ENCODE results near the gene APEX2.

The APEX2 gene

DNA sequence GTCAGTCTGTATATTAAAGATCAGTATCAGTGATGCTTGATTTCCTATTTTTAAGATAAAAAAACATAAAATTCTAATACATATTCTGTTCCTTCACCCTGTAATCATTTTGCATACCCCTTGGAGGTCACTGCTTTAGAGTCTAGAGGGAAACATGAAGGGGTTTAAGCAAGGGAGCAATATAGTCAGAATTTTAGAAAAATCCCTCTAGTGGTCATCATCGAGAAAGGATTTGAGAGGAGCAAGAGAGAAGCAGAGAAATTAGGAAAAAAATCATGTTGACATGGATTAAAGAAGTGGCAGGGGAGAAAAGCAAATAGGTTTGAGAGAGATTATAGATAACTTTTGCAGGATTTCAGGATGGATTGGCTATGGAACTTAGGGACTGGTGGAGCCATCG, 11.1 kb downstream of the APEX2 start:
- DNase-seq (ENCODE audit: extremely low read depth, low read depth): no peak
- no peak overlapping the region for H3K4me3 ChIP-seq (replicated peaks; ENCODE audit: low read depth, low read length)
- TF ChIP-seq, protein P1, sequence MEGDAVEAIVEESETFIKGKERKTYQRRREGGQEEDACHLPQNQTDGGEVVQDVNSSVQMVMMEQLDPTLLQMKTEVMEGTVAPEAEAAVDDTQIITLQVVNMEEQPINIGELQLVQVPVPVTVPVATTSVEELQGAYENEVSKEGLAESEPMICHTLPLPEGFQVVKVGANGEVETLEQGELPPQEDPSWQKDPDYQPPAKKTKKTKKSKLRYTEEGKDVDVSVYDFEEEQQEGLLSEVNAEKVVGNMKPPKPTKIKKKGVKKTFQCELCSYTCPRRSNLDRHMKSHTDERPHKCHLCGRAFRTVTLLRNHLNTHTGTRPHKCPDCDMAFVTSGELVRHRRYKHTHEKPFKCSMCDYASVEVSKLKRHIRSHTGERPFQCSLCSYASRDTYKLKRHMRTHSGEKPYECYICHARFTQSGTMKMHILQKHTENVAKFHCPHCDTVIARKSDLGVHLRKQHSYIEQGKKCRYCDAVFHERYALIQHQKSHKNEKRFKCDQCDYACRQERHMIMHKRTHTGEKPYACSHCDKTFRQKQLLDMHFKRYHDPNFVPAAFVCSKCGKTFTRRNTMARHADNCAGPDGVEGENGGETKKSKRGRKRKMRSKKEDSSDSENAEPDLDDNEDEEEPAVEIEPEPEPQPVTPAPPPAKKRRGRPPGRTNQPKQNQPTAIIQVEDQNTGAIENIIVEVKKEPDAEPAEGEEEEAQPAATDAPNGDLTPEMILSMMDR (IDR thresholded peaks at IDR 0.05; ENCODE audit: low read depth, low read length, missing control alignments): peak; percentile 12

DNA sequence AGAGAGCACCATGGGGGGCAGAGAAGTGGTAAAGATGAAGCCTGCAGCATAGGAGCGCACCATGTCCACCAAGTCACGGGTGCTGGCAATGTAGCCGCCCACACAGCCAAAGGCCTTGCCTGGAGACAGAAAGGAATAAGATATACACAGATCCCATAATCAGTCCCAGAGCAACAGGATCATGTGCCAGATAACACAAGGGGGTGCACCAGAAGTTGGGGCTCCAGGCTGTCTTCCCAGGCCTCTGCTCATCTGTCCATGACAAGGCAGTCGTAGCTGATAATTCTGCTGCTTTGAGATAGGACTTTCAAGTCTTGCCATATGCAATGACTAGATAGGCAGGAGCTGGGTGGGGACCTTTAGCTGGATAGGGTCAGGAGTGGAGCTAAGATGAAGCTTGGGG, 14.7 kb downstream of the APEX2 start:
- no peak for DNase-seq (ENCODE audit: extremely low read depth, low read depth)
- TF ChIP-seq, protein P1 (IDR thresholded peaks at IDR 0.05; ENCODE audit: low read depth, low read length, missing control alignments): no peak
- H3K4me3 ChIP-seq (replicated peaks; ENCODE audit: low read depth, low read length): no peak overlapping the region

DNA sequence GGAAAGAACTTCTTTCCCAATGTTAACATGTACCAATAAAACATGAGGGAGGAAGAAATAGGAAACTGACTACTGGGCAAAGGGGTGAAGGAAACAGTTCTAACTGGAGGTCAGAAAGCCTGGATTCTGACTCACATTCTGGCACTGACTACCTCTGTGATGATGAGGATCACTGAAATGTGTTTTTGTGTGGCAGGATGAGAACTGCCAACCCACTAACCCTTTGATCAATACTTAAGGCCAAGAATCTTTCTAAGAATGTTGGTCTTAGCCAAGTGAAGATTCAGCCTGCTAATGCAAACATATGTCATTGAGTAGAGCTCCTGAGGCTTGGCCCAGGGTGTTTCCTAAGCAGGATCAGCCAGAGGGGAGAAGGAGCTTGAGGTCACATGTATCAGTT, 26.0 kb downstream of the APEX2 start:
- TF ChIP-seq, protein P1 (IDR thresholded peaks at IDR 0.05; ENCODE audit: low read depth, low read length, missing control alignments): no peak
- DNase-seq (ENCODE audit: extremely low read depth, low read depth): no peak

DNA sequence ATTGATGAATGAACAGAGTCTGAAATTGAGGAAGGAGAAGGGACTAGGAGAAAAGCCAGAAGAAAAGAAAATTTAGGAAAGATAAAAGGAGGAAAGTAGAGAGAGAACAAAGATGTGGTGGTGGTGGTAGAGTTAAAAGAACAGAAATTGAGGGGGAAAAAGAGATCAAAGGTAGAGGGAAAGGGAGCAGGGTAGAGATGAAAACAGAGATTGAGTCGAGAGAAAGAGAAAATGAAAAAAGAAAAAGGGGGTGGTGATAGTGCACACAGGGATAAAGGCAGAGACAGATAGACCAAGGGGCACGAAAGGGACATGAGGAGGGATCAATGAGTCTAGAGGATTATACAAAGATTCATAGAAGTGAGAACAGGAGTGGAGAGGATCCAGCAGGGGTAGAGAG, 26.7 kb downstream of the APEX2 start:
- no peak for DNase-seq (ENCODE audit: extremely low read depth, low read depth)
- TF ChIP-seq, protein P1 (IDR thresholded peaks at IDR 0.05; ENCODE audit: low read depth, low read length, missing control alignments): no peak
- H3K4me3 ChIP-seq (replicated peaks; ENCODE audit: low read depth, low read length): no peak overlapping the region

More for the DNA sequence above, 26.0 kb downstream of the APEX2 start:
- H3K4me3 ChIP-seq (replicated peaks; ENCODE audit: low read depth, low read length): no peak overlapping the region

DNA sequence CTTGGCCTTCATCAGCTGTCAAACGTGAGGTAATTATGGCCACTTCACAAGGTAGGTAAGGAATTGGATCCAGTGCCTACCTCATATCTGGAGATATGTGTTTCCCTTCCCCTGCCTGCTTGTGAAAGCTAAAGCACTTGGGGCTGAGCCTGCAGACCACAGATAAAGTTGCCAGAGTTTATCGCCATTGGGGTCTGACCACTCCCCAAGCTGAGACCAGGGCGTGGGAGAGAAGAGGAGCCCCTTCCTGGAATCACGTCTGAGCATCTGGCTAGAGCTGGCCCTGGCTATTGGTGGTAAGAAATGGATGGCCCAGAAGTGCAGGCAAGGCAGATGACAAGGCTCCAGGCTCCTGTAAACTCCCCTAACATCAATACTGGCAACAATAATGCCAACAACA, 27.9 kb downstream of the APEX2 start:
- no peak for DNase-seq (ENCODE audit: extremely low read depth, low read depth)
- TF ChIP-seq, protein P1 (IDR thresholded peaks at IDR 0.05; ENCODE audit: low read depth, low read length, missing control alignments): no peak
- H3K4me3 ChIP-seq (replicated peaks; ENCODE audit: low read depth, low read length): no peak overlapping the region

DNA sequence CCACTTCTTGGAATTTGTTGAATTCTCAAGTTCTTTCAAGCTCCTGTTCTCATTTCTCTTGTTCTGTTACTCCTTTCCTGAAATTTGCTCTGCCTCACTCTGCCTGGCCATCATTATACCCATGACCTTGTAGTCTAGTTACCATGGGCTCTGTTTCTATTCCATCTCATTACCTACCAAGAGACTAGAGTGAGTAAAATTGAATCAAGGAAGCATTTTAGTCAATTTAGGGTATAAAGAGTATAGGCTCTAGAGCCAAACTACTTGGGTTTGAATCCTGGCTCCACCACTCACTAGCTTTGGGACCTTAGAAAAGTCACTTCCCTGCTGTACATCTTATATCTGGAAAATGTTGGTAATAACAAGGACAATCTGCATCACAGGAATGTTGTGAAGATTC, 28.4 kb downstream of the APEX2 start:
- TF ChIP-seq, protein P1 (IDR thresholded peaks at IDR 0.05; ENCODE audit: low read depth, low read length, missing control alignments): no peak
- no peak overlapping the region for H3K4me3 ChIP-seq (replicated peaks; ENCODE audit: low read depth, low read length)
- no peak for DNase-seq (ENCODE audit: extremely low read depth, low read depth)

DNA sequence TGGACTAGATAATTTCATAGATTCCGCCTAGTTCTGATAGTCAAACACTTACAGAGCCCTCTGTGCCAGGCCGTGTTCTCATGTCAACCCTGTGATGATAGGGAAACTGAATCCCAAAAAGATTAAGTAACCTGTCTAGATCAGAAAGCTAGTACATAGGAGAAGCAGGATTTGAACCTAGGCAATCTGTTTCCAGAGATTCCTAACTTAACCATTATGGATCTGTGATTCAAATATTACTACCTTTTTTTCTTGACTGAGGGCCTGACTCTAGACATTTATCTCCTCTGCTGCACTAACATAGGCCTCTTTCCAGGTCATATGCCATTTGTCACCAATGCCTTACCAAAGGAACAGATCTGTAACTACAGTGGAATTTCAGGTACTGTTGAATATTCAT, 29.1 kb downstream of the APEX2 start:
- TF ChIP-seq, protein P1 (IDR thresholded peaks at IDR 0.05; ENCODE audit: low read depth, low read length, missing control alignments): no peak
- no peak for DNase-seq (ENCODE audit: extremely low read depth, low read depth)

More for the DNA sequence above, 29.1 kb downstream of the APEX2 start:
- no peak overlapping the region for H3K4me3 ChIP-seq (replicated peaks; ENCODE audit: low read depth, low read length)
